Measurements from ENCODE around the gene MRPS30. TPM values are rescaled to one million over a fixed set of nuclear protein-coding genes. Genes with fewer than 3 reads are reported as not detected.
A peak's percentile ranks its signal among the peaks of the same experiment; 100 is the strongest.
"Not testable (repeated sequence)": the region's sequence is repeated elsewhere in the genome, so short reads cannot be mapped to it uniquely, and the experiment has no call there.

Gene MRPS30
- total RNA-seq, 1 donor from 2014 or later, result 52.9 TPM

DNA sequence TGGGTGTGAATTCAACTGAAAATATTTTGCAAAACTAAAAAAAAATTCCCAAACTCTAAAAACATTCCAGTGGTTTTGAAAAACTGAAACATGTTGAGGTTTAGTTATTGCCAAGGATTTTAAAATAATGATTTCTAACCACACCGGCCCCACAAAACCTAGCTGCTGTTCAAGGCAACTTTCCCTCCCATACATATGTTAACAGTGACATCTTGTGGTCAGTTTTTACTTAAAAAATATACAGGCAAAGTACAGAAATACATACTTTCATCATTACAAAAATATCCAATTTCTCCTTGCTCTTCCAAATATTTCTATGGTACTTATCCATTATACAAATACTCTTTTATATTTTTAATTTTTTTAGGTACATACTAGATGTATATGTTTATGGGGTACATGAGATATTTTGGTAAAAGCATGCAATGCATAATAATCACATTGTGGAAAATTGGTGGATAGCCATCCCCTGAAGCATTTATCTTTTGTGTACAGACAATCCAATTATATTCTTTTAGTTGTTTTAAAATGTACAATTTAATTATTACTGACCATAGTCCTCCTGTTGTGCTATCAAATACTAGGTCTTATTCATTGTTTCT is 34.4 kb upstream of the MRPS30 start:
- peak; percentile 85 for TF ChIP-seq CTCF (IDR thresholded peaks at IDR 0.05; ENCODE audit: unreplicated experiment)
- Mint-ChIP-seq H3K4me3 (ENCODE audit: low read depth) (no peak overlapping the region), H3K4me1 (ENCODE audit: low read depth) (no peaks in the 10 kb centered on the region), H3K27me3 (no peaks in the 10 kb centered on the region), H3K36me3 (ENCODE audit: insufficient read depth) (no peaks in the 10 kb centered on the region), H3K9me3 (ENCODE audit: low read depth) (no peaks in the 10 kb centered on the region), H3K27ac (no peak overlapping the region)
- no peak for DNase-seq (ENCODE audit: low spot score, unreplicated experiment)

DNA sequence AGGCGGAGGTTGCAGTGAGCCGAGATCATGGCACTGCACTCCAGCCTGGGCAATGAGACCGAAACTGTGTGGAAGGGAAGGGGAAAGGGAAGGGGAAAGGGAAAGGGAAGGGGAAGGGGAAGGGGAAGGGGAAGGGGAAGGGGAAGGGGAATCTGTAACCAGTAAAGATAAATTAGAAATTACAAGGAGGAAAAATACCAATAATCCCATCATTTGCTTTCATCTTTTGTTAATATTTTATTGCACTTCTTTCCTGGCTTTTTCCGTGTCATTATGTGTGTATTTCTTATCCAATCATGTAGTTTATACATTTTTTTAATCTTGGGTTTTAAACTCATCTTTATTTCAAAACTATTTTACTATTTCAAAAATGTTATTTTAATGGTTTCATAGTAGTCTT is 29.6 kb upstream of the MRPS30 start:
- TF ChIP-seq CTCF (IDR thresholded peaks at IDR 0.05; ENCODE audit: unreplicated experiment), result no peak
- no peaks in the 10 kb centered on the region for H3K36me3 Mint-ChIP-seq (ENCODE audit: insufficient read depth)
- H3K27me3 Mint-ChIP-seq, result no peaks in the 10 kb centered on the region
- no peak overlapping the region for H3K27ac Mint-ChIP-seq
- H3K4me1 Mint-ChIP-seq (ENCODE audit: low read depth), result no peaks in the 10 kb centered on the region
- DNase-seq (ENCODE audit: low spot score, unreplicated experiment), result no peak
- H3K9me3 Mint-ChIP-seq (ENCODE audit: low read depth), result peaks cover 3% of the 10 kb centered on the region
- no peak overlapping the region for H3K4me3 Mint-ChIP-seq (ENCODE audit: low read depth)

DNA sequence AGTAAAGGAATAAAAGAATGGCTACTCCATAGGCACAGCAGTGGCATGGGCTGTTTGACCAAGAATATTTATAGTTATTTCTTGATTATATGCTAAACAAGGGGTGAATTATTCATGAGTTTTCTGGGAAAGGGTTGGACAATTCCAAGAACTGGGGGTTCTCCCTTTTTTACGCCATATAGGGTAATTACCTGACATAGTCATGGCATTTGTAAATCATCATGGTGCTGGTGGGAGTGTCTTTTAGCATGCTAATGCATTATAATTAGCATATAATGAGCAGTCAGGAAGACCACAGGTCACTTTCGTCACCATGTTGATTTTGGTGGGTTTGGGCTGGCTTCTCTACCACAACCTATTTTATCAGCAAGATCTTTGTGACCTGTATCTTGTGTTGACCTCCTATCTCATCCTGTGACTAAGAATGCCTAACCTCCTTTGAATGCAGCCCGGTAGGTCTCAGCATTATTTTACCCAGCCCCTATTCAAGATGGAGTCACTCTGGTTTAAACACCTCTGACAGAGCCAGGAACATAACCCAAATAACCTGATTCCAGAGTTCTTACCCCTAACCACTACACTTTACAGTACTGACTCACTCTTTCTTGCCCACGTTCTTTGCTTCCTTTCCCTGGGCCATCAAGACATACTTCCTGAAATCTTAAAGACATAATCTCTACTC is 25.0 kb upstream of the MRPS30 start:
- peaks cover 5% of the 10 kb centered on the region for H3K36me3 Mint-ChIP-seq (ENCODE audit: insufficient read depth)
- H3K4me1 Mint-ChIP-seq (ENCODE audit: low read depth), result no peaks in the 10 kb centered on the region
- H3K27me3 Mint-ChIP-seq, result no peaks in the 10 kb centered on the region
- H3K27ac Mint-ChIP-seq, result no peak overlapping the region
- peaks cover 22% of the 10 kb centered on the region for H3K9me3 Mint-ChIP-seq (ENCODE audit: low read depth)
- H3K4me3 Mint-ChIP-seq (ENCODE audit: low read depth), result no peak overlapping the region
- no peak for TF ChIP-seq CTCF (IDR thresholded peaks at IDR 0.05; ENCODE audit: unreplicated experiment)
- no peak for DNase-seq (ENCODE audit: low spot score, unreplicated experiment)

- no peak for TF ChIP-seq CTCF (IDR thresholded peaks at IDR 0.05; ENCODE audit: unreplicated experiment)
- Mint-ChIP-seq H3K36me3 (ENCODE audit: insufficient read depth) (peaks cover 10% of the 10 kb centered on the region), H3K27me3 (no peaks in the 10 kb centered on the region), H3K4me3 (ENCODE audit: low read depth) (no peak overlapping the region), H3K27ac (no peak overlapping the region), H3K9me3 (ENCODE audit: low read depth) (peaks cover 47% of the 10 kb centered on the region), H3K4me1 (ENCODE audit: low read depth) (no peaks in the 10 kb centered on the region)
- no peak for DNase-seq (ENCODE audit: low spot score, unreplicated experiment)
These were observed 21.0 kb upstream of the MRPS30 start for GRCh38 chr5:44787731-44788130.

DNA sequence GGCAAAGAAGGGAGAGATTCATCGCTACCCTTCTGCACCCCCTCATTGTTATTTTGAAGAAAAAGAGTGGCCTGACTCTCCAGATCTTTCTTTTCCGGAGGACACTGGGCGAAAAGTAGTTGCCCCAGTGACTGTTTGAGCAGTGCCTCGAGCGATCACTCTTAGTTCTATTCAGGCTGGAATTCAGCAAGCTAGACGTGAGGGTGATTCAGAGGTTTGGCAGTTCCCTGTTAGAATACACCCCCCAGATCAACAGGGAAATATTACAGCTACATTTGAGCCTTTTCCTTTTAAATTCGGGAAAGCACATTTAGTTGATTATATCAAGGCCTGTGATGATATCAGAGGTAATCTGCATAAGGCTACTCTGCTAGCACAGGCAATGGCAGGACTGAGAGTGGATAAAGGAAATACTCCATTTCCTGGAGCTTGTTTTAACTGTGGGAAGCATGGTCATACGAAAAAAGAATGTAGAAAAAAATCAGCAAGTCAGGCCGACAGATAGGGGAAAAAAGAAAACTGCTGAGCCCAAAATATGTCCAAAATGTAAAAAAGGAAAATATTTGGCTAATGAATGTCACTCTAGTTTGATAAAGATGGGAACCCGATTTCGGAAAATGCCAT is 19.3 kb upstream of the MRPS30 start:
- H3K4me1 Mint-ChIP-seq (ENCODE audit: low read depth); H3K4me3 Mint-ChIP-seq (ENCODE audit: low read depth): not testable (repeated sequence)
- peaks cover 57% of the 10 kb centered on the region for H3K9me3 Mint-ChIP-seq (ENCODE audit: low read depth)

GRCh38 chr5:44792031-44792673 is 16.6 kb upstream of the MRPS30 start:
- H3K36me3 Mint-ChIP-seq (ENCODE audit: insufficient read depth), result peaks cover 18% of the 10 kb centered on the region
- not testable (repeated sequence) for H3K4me3 Mint-ChIP-seq (ENCODE audit: low read depth); H3K4me1 Mint-ChIP-seq (ENCODE audit: low read depth); DNase-seq (ENCODE audit: low spot score, unreplicated experiment); H3K27me3 Mint-ChIP-seq; H3K27ac Mint-ChIP-seq
- H3K9me3 Mint-ChIP-seq (ENCODE audit: low read depth), result peaks cover 60% of the 10 kb centered on the region

More for the DNA sequence above, 19.3 kb upstream of the MRPS30 start:
- not testable (repeated sequence) for DNase-seq (ENCODE audit: low spot score, unreplicated experiment); H3K27ac Mint-ChIP-seq; H3K27me3 Mint-ChIP-seq
- peaks cover 18% of the 10 kb centered on the region for H3K36me3 Mint-ChIP-seq (ENCODE audit: insufficient read depth)
